Islet of Langerhans (tissue), 1 donor: ENCODE data around the gene LIMCH1.

Experiments used
- FAIRE-seq: peaks from one replicate; lab custom pipeline; 2011; peaks lifted over from hg19 to GRCh38; lab: Jason Lieb, UNC

Gene LIMCH1

GRCh38 chr4:41567186-41567585 is 29.2 kb downstream of the LIMCH1 start:
- FAIRE-seq = peak; percentile 55

GRCh38 chr4:41568363-41568762 is 30.4 kb downstream of the LIMCH1 start:
- no peak for FAIRE-seq

- peak; percentile 99 for FAIRE-seq
Observed at GRCh38 chr4:41569961-41570360, 32.0 kb downstream of the LIMCH1 start.

GRCh38 chr4:41571422-41571821 is 33.5 kb downstream of the LIMCH1 start:
- no peak for FAIRE-seq

- peak; percentile 36 for FAIRE-seq
Observed at GRCh38 chr4:41572516-41572915, 34.6 kb downstream of the LIMCH1 start.

GRCh38 chr4:41572956-41573355 is 35.0 kb downstream of the LIMCH1 start:
- no peak for FAIRE-seq

- FAIRE-seq = peak; percentile 75
Observed at GRCh38 chr4:41573502-41574001, 35.6 kb downstream of the LIMCH1 start.

GRCh38 chr4:41575207-41575606 is 37.2 kb downstream of the LIMCH1 start:
- peak; percentile 68 for FAIRE-seq

GRCh38 chr4:41575665-41576064 is 37.7 kb downstream of the LIMCH1 start:
- FAIRE-seq = no peak

GRCh38 chr4:41579043-41579442 is 41.1 kb downstream of the LIMCH1 start:
- FAIRE-seq = no peak

GRCh38 chr4:41579526-41579925 is 41.6 kb downstream of the LIMCH1 start:
- peak; percentile 38 for FAIRE-seq

- no peak for FAIRE-seq
Observed at GRCh38 chr4:41580007-41580406, 42.0 kb downstream of the LIMCH1 start.

GRCh38 chr4:41586675-41587225 is 48.8 kb downstream of the LIMCH1 start:
- no peak for FAIRE-seq

GRCh38 chr4:41587286-41587685 is 49.3 kb downstream of the LIMCH1 start:
- no peak for FAIRE-seq

GRCh38 chr4:41590591-41590990 is 52.6 kb downstream of the LIMCH1 start:
- FAIRE-seq = no peak

- no peak for FAIRE-seq
Observed at GRCh38 chr4:41594432-41594831, 56.5 kb downstream of the LIMCH1 start.

GRCh38 chr4:41597494-41597893 is 59.5 kb downstream of the LIMCH1 start:
- FAIRE-seq = no peak

GRCh38 chr4:41598580-41598979 is 60.6 kb downstream of the LIMCH1 start:
- FAIRE-seq = no peak

- no peak for FAIRE-seq
Observed at GRCh38 chr4:41599192-41599786, 61.3 kb downstream of the LIMCH1 start.

- no peak for FAIRE-seq
Observed at GRCh38 chr4:41600243-41600912, 62.4 kb downstream of the LIMCH1 start.

GRCh38 chr4:41601025-41601424 is 63.1 kb downstream of the LIMCH1 start:
- FAIRE-seq = no peak

- no peak for FAIRE-seq
Observed at GRCh38 chr4:41602113-41602512, 64.2 kb downstream of the LIMCH1 start.

- FAIRE-seq = no peak
Observed at GRCh38 chr4:41602886-41603498, 65.0 kb downstream of the LIMCH1 start.
